ENCODE data around the gene INPP1. TPM values are rescaled to one million over a fixed set of nuclear protein-coding genes. Genes with fewer than 3 reads are reported as not detected.
A peak's percentile ranks its signal among the peaks of the same experiment; 100 is the strongest.

INPP1 gene
- total RNA-seq, 1 donor from 2014 or later, result 11.7 TPM

DNA sequence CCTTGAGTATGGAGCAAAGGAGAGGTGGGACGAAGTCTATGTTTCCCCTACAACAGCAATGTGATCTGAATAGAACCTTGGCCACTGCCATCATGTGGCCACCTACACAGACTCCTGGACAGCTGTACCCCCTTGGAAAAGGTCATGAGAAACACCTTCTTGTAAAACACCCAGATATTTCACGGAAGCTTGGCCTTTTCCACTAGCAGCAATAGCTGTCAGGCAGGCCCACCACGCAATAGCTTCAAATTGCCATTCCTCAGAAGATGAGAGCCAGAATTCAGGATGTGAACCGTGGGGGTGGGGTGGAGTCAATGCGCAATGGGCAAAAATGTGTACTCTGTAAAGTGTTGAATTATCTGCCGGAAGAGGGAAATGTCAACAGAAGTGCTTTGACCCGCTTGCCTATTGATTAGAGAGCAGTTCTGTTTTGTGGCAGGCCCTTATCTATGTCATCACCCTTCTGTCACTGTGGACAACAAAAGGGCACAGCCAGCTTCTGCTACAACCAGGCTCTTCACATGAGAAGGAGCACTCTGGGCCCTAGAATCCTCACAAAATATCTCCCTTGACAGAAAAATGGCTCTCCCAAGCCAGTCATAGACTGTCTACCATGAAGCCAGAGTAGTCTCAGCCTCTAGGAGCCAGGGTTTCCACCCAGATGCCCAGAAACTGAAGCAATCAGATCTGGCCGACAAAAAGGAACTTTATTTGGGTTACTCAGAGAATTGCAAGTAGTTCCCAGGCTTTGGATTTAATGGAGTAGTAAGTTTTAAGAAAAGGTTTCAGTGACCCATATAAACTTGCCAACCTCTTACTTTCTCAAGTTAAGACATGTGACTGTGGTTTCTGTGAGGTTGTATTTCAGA is 9.5 kb downstream of the INPP1 start:
- DNase-seq (ENCODE audit: low spot score), result no peak
- Mint-ChIP-seq H3K36me3 (ENCODE audit: low read depth, unreplicated experiment) (no peaks in the 10 kb centered on the region), H3K4me3 (ENCODE audit: unreplicated experiment) (no peak overlapping the region), H3K27me3 (ENCODE audit: unreplicated experiment) (peaks cover 2% of the 10 kb centered on the region), H3K27ac (ENCODE audit: unreplicated experiment) (peak overlapping the region; percentile 34), H3K9me3 (ENCODE audit: unreplicated experiment) (no peaks in the 10 kb centered on the region), H3K4me1 (ENCODE audit: unreplicated experiment) (peaks cover 6% of the 10 kb centered on the region)
- TF ChIP-seq CTCF (IDR thresholded peaks at IDR 0.05; ENCODE audit: unreplicated experiment), result no peak

- DNase-seq (ENCODE audit: low spot score), result no peak
- peaks cover 6% of the 10 kb centered on the region for H3K4me1 Mint-ChIP-seq (ENCODE audit: unreplicated experiment)
- no peaks in the 10 kb centered on the region for H3K36me3 Mint-ChIP-seq (ENCODE audit: low read depth, unreplicated experiment)
- no peak overlapping the region for H3K27ac Mint-ChIP-seq (ENCODE audit: unreplicated experiment)
- H3K27me3 Mint-ChIP-seq (ENCODE audit: unreplicated experiment), result peaks cover 2% of the 10 kb centered on the region
- H3K4me3 Mint-ChIP-seq (ENCODE audit: unreplicated experiment), result no peak overlapping the region
- no peak for TF ChIP-seq CTCF (IDR thresholded peaks at IDR 0.05; ENCODE audit: unreplicated experiment)
- H3K9me3 Mint-ChIP-seq (ENCODE audit: unreplicated experiment), result no peaks in the 10 kb centered on the region
Observed at GRCh38 chr2:190353537-190353899, 10.1 kb downstream of the INPP1 start.

DNA sequence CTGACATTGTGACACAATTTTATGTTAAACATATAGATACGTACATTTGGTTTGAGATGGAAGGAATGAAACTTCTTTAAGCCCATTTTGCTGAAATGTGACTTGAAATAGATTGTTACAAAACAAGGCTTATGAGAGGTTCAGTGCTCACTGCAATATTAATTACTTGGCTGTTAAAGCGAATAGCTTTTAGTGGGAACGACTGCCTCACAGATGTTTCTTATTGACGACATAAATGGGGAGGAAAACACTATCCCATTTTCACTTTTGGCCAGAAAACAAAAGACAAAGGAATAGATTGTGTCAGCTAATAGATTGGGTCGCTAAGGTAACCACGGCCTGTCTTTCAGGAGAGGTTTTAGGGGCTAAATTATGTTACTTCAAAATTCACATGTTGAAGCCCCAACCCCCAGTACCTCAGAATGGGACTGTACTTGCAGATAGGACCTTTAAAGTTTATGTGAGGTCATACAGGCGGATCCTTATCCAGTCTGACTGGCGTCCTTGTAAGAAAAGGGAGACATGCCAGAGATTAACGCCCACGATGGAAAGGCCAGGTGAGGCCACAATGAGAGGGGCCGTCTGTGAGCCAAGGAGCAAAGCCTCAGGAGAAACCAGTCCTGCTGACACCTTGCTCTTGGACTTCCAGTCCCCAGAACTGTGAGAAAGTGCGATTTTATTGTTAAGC is 10.8 kb downstream of the INPP1 start:
- no peak for TF ChIP-seq CTCF (IDR thresholded peaks at IDR 0.05; ENCODE audit: unreplicated experiment)
- Mint-ChIP-seq H3K9me3 (ENCODE audit: unreplicated experiment) (no peaks in the 10 kb centered on the region), H3K27ac (ENCODE audit: unreplicated experiment) (no peak overlapping the region), H3K36me3 (ENCODE audit: low read depth, unreplicated experiment) (no peaks in the 10 kb centered on the region), H3K4me1 (ENCODE audit: unreplicated experiment) (peaks cover 6% of the 10 kb centered on the region), H3K4me3 (ENCODE audit: unreplicated experiment) (no peak overlapping the region), H3K27me3 (ENCODE audit: unreplicated experiment) (peaks cover 2% of the 10 kb centered on the region)
- no peak for DNase-seq (ENCODE audit: low spot score)

DNA sequence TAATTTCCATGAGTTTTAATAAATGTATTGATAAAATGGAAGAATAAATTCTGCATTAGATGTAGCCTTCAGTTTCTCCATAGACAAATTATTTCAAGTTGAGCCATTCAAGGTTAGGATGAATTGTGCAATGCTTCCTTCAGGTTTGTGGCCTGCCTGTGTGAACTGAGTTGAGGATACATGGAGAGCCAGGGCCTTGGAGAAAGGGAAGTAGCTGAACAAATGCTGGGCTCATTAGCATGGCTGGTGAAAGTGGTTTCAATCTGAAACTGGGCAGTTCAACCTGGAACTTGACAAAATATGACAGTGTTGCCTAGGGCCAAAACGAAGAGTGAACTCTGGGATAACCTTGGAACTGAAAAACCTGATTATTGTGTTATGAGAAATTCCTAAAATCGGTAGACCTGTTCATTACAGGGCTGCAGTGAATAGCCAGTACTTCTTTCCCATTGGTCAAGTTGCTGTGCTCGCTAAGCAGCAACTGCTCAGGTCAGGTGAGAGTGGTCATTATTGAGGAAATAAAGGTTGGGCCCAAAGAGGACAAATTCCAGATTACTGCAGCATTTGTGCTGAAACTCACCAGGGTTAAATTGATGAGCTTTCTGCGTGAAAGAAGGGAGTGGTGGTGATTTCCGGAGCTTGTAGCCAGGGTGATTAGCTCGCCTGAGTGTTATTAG is 12.7 kb downstream of the INPP1 start:
- no peak for DNase-seq (ENCODE audit: low spot score)
- Mint-ChIP-seq H3K4me3 (ENCODE audit: unreplicated experiment) (no peak overlapping the region), H3K27ac (ENCODE audit: unreplicated experiment) (no peak overlapping the region), H3K27me3 (ENCODE audit: unreplicated experiment) (peaks cover 2% of the 10 kb centered on the region), H3K4me1 (ENCODE audit: unreplicated experiment) (peaks cover 6% of the 10 kb centered on the region), H3K36me3 (ENCODE audit: low read depth, unreplicated experiment) (no peaks in the 10 kb centered on the region), H3K9me3 (ENCODE audit: unreplicated experiment) (no peaks in the 10 kb centered on the region)
- TF ChIP-seq CTCF (IDR thresholded peaks at IDR 0.05; ENCODE audit: unreplicated experiment), result no peak

Measured in endothelial cell (in vitro differentiated cells).